ENCODE data around the gene ARHGAP25. TPM values are rescaled to one million over a fixed set of nuclear protein-coding genes. Genes with fewer than 3 reads are reported as not detected.

ARHGAP25 gene
- total and polyA plus RNA-seq, 4 donors, result 3.5 to 7.0 (median 5.3) TPM

- no peak overlapping the region for H3K9ac ChIP-seq (ENCODE audit: low read depth in 1 of 2, low read length in 2 of 2)
- no peaks in the 10 kb centered on the region for H3K27me3 ChIP-seq (ENCODE audit: control insufficient read depth in 4 of 4, insufficient read depth in 4 of 4, low read length in 3 of 4)
- TF ChIP-seq CTCF (IDR thresholded peaks at IDR 0.05; ENCODE audit: low read depth, low read length, missing input control) (no peak), RXRA (IDR thresholded peaks at IDR 0.05) (no peak), ZBTB33 (IDR thresholded peaks at IDR 0.05) (no peak), RAD21 (IDR thresholded peaks at IDR 0.05) (no peak), JUND (IDR thresholded peaks at IDR 0.05) (no peak), MAX (IDR thresholded peaks at IDR 0.05) (no peak)
- no peaks in the 10 kb centered on the region for H3K9me3 ChIP-seq (ENCODE audit: control insufficient read depth in 4 of 4, low read length in 3 of 4)
- H3K36me3 ChIP-seq (ENCODE audit: control insufficient read depth in 4 of 4, insufficient read depth in 3 of 4, low read depth in 1 of 4, low read length in 3 of 4), result no peaks in the 10 kb centered on the region
- H3K4me1 ChIP-seq (ENCODE audit: control insufficient read depth in 4 of 4, insufficient read depth in 4 of 4, low read length in 3 of 4), result peaks cover 0 to 2% (median 0%) of the 10 kb centered on the region in 4 donors
- DNase-seq (ENCODE audit: low spot score), result no peak
- WGBS, result 89% methylated on average over 6 of the region's 6 CpGs
- H3K27ac ChIP-seq (ENCODE audit: low read depth in 1 of 2, low read length in 2 of 2), result peak overlapping the region; percentile 37 to 45
- H3K4me3 ChIP-seq (ENCODE audit: low read depth in 1 of 3, low read length in 3 of 3), result no peak overlapping the region
Observed at GRCh38 chr2:68834737-68835376, 100.2 kb downstream of the ARHGAP25 start.

- H3K4me3 ChIP-seq (ENCODE audit: low read depth in 1 of 3, low read length in 3 of 3), result no peak overlapping the region
- no peaks in the 10 kb centered on the region for H3K27me3 ChIP-seq (ENCODE audit: control insufficient read depth in 4 of 4, insufficient read depth in 4 of 4, low read length in 3 of 4)
- 94% methylated on average over 1 of the region's 1 CpG for WGBS
- no peaks in the 10 kb centered on the region for H3K36me3 ChIP-seq (ENCODE audit: control insufficient read depth in 4 of 4, insufficient read depth in 3 of 4, low read depth in 1 of 4, low read length in 3 of 4)
- H3K4me1 ChIP-seq (ENCODE audit: control insufficient read depth in 4 of 4, insufficient read depth in 4 of 4, low read length in 3 of 4), result peaks cover 0 to 2% (median 0%) of the 10 kb centered on the region in 4 donors
- H3K27ac ChIP-seq (ENCODE audit: low read depth in 1 of 2, low read length in 2 of 2), result no peak overlapping the region
- no peak overlapping the region for H3K9ac ChIP-seq (ENCODE audit: low read depth in 1 of 2, low read length in 2 of 2)
- no peaks in the 10 kb centered on the region for H3K9me3 ChIP-seq (ENCODE audit: control insufficient read depth in 4 of 4, low read length in 3 of 4)
- DNase-seq (ENCODE audit: low spot score), result no peak
- TF ChIP-seq CTCF (IDR thresholded peaks at IDR 0.05; ENCODE audit: low read depth, low read length, missing input control) (no peak), RAD21 (IDR thresholded peaks at IDR 0.05) (no peak), FOXA2 (IDR thresholded peaks at IDR 0.05) (no peak)
Observed at GRCh38 chr2:68835621-68836020, 101.0 kb downstream of the ARHGAP25 start.

GRCh38 chr2:68837164-68837860 is 102.7 kb downstream of the ARHGAP25 start:
- DNase-seq (ENCODE audit: low spot score), result peak; percentile 72
- no peak overlapping the region for H3K27ac ChIP-seq (ENCODE audit: low read depth in 1 of 2, low read length in 2 of 2)
- peak; percentile 62 for TF ChIP-seq CTCF (IDR thresholded peaks at IDR 0.05; ENCODE audit: low read depth, low read length, missing input control)
- TF ChIP-seq RAD21 (IDR thresholded peaks at IDR 0.05), result peak; percentile 67 to 81
- no peak for TF ChIP-seq GABPA (IDR thresholded peaks at IDR 0.05 in 1 of 2, conservative IDR thresholded peaks at IDR 0.05 in 1 of 2)
- no peak for TF ChIP-seq ATF3 (IDR thresholded peaks at IDR 0.05)
- no peaks in the 10 kb centered on the region for H3K27me3 ChIP-seq (ENCODE audit: control insufficient read depth in 4 of 4, insufficient read depth in 4 of 4, low read length in 3 of 4)
- no peaks in the 10 kb centered on the region for H3K4me1 ChIP-seq (ENCODE audit: control insufficient read depth in 4 of 4, insufficient read depth in 4 of 4, low read length in 3 of 4)
- no peak overlapping the region for H3K9ac ChIP-seq (ENCODE audit: low read depth in 1 of 2, low read length in 2 of 2)
- no peaks in the 10 kb centered on the region for H3K36me3 ChIP-seq (ENCODE audit: control insufficient read depth in 4 of 4, insufficient read depth in 3 of 4, low read depth in 1 of 4, low read length in 3 of 4)
- no peaks in the 10 kb centered on the region for H3K9me3 ChIP-seq (ENCODE audit: control insufficient read depth in 4 of 4, low read length in 3 of 4)
- H3K4me3 ChIP-seq (ENCODE audit: low read depth in 1 of 3, low read length in 3 of 3), result no peak overlapping the region
- 61% methylated on average over 15 of the region's 15 CpGs for WGBS
